IPS DF 6.9 (cell line): ENCODE measurements around the gene CRELD1.

ENCODE experiments used
- DNase-seq: peaks from one replicate; pipeline ENCODE4 v3.0.0-alpha.2; 2013; ENCODE audit warnings: low read depth, low spot score
- H3K27ac ChIP-seq: one replicate; pipeline ENCODE4 v1.5.1; 2013; ENCODE audit warnings: low read length, control low read depth
- H3K27me3 ChIP-seq: 2 replicates; pipeline ENCODE4 v1.6.1; 2013; ENCODE audit warnings: mild to moderate bottlenecking, low read length; ENCODE audit not compliant: control insufficient read depth, insufficient read depth
- H3K36me3 ChIP-seq: 2 replicates; pipeline ENCODE4 v1.6.1; 2013; ENCODE audit warnings: low read length; ENCODE audit not compliant: control insufficient read depth, insufficient read depth
- H3K4me1 ChIP-seq: 2 replicates; pipeline ENCODE4 v1.6.1; 2013; ENCODE audit warnings: low read length; ENCODE audit not compliant: control insufficient read depth, insufficient read depth
- H3K4me3 ChIP-seq: 2 replicates; pipeline ENCODE4 v1.5.1; 2013; ENCODE audit warnings: mild to moderate bottlenecking, low read length
- H3K9me3 ChIP-seq: 2 replicates; pipeline ENCODE4 v1.6.1; 2013; ENCODE audit warnings: low read length, inconsistent platforms; ENCODE audit not compliant: control insufficient read depth, insufficient read depth
- WGBS: extraction: QIAGEN DNeasy Blood & Tissue Kit; methylation state at CpG from one replicate; pipeline ENCODE4 v1.1.7; 2013; ENCODE audit warnings: mixed read lengths, missing lambda C conversion rate; ENCODE audit not compliant: insufficient read length, insufficient coverage; 5-methylcytosine and 5-hydroxymethylcytosine counted together

Gene CRELD1

DNA sequence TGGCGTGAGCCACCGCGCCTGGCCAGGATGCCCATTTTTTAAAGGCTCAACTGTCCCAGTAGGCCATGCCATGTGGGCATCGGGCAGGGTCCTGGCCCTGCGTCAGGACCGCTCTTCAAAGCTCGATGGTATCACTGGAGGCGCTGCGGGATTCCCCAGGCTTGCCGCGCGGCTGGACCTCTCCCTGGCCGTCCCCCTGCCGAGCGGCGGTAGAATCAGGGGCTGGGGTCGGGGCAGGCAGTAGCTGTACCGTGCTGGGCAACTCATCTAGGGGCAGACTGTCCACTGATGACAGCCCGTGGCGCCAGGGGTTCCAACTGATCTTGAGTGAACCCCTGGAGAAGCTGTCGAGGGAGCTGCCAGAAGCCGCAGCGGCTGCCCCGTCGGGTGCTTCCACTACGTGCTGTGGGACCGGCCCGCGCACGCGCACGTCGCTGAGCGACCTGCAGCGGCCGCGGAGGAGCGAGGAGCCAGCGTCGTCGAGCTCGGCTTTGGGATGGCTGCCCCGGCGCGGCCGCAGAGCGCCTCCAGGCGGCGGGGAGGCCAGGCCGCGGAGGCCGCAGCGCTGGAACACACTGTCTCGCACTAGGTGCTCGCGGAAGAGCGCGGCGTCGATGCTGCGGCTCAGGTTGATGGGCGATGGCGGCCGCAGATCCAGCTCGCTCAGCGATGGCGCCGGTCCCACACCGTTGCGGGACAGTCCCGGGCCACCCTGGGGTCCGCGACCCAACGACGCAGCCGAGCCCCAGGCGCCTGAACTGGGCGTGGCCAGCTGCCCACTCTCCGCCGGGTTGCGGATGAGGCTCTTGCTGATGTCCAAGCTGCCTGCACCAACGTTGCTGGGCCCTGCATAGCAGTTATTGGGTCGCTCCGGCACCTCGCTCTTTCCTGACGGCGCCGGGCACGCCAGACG is 12.7 kb downstream of the CRELD1 start:
- H3K4me3 ChIP-seq: peak overlapping the region; percentile 35; the same call in 1 of the 2 replicates
- no peaks in the 10 kb centered on the region for H3K9me3 ChIP-seq
- H3K27ac ChIP-seq: no peak overlapping the region
- no peak for DNase-seq
- WGBS: no CpG with 5 or more reads among the region's 90 CpGs
- H3K36me3 ChIP-seq: no peaks in the 10 kb centered on the region
- 0 out of 2 replicates have a peak, but pooled peaks cover 3% of the 10 kb centered on the region for H3K4me1 ChIP-seq
- no peaks in the 10 kb centered on the region for H3K27me3 ChIP-seq

DNA sequence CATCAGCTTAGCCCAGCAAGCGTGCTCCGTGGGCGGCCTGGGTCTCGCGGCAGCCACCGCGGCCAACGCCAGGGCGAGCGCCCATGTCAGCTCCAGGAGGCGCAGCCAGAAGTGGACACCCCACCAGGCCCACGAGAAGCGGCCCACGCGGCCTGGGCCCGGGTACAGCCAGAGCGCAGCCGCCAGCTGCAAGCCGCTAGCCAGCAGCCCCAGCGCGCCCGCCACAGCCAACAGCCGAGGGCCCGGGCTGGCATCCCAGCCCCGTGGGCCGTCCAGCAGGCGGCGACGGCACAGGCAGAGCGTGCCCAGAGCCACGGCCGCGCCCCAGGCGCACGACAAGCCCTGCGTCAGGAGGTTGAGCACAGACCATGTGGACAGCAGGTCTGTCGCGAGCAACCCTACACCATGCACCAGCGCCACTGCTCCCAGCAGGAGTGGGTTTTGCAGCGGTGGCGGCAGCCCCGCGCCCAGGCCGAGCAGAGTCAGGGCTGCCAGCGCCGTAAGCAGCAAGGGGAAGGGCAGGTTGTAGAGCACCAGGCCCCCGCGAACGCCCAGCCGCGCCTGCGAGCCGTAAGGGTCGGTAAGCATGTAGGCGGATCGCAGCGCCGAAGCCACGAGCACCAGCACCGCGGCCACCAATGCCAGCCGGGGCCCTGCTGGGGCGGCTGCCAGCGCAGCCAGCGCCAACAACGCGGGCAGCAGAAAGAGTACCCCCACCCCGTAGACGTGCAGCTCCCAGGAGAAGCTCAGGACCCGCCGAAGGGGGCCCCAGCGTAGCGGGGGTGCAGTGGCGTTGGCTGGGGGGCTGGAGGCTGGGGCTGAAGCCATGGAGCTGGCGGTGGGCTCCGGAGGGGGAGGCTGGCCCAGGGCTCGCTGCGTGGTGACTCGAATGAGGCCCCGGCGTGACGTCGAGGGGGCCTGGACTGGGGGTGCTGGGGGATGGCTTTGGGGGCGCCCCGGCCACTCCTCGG is 13.7 kb downstream of the CRELD1 start:
- Histone ChIP-seq H3K27me3 (no peaks in the 10 kb centered on the region), H3K9me3 (no peaks in the 10 kb centered on the region), H3K36me3 (no peaks in the 10 kb centered on the region), H3K4me1 (0 out of 2 replicates have a peak, but pooled peaks cover 3% of the 10 kb centered on the region), H3K27ac (no peak overlapping the region), H3K4me3 (peak overlapping the region; percentile 35; the same call in 1 of the 2 replicates)
- no CpG with 5 or more reads among the region's 86 CpGs for WGBS
- DNase-seq: no peak

DNA sequence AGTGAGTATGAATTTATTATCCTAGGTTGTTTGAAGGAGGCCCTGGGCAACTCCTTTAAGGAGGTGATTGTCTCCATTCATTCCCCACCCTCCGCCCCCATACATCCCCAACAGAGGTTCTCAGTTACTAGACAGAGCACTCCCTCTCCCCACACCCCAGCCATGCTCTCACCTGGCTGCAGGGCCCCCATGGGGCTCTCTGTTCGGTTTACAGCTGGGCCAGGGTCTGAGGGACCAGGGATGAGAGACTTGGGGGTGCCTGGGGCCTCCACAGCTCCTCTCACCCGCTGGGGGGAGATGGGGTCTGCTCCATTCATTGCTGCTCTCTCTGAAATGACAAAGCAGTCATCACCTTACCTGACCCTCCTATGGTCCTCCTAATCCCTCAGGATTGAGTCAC is 15.0 kb downstream of the CRELD1 start:
- Histone ChIP-seq H3K4me3 (no peak overlapping the region), H3K27me3 (no peaks in the 10 kb centered on the region), H3K36me3 (no peaks in the 10 kb centered on the region), H3K4me1 (0 out of 2 replicates have a peak, but pooled peaks cover 3% of the 10 kb centered on the region), H3K27ac (no peak overlapping the region), H3K9me3 (no peaks in the 10 kb centered on the region)
- DNase-seq: no peak
- WGBS: no CpG with 5 or more reads among the region's 3 CpGs

DNA sequence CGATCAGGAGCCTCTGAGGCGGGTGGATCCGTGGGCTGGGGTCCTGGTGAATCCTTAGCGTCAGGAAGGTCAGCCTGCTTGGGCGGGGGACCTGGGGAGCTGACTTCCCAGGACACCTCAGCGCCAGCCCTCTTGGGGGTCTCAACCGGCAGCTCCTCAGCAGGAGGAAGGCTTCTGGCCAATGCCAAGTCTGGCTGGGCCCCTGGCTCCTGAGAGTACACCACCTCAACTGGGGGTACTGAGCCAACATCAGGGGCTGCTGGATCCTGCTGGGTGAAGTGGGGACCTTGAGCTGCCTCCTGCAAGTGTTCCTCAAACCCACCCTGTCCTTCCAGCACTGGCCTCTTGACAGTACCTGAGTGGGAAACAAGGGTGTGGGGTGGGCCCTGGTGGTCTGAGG is 15.5 kb downstream of the CRELD1 start:
- no peak for DNase-seq
- H3K4me1 ChIP-seq: 0 out of 2 replicates have a peak, but pooled peaks cover 3% of the 10 kb centered on the region
- no CpG with 5 or more reads among the region's 7 CpGs for WGBS
- H3K4me3 ChIP-seq: no peak overlapping the region
- H3K27ac ChIP-seq: no peak overlapping the region
- no peaks in the 10 kb centered on the region for H3K36me3 ChIP-seq
- no peaks in the 10 kb centered on the region for H3K9me3 ChIP-seq
- no peaks in the 10 kb centered on the region for H3K27me3 ChIP-seq

DNA sequence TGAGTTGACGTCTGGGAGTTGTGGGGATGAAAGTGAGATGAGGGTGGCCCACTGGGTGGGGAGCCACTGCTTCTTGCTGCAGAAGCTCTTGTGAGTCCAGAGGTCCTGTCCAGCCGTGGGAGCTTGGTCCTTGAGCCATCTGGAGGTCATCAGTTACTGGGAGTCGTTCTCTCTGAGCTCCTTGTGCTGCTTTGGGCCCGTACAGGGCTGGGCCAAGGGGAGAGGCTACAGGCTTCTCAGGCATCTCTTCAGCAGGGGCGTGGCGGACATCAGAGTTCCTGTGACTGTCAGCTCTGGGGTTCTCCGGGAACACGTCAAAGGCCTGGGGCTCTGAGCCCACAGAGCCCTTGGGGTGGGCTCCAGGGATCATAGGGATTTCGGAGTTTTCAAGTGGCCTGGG is 16.0 kb downstream of the CRELD1 start:
- no peak overlapping the region for H3K27ac ChIP-seq
- H3K9me3 ChIP-seq: no peaks in the 10 kb centered on the region
- no CpG with 5 or more reads among the region's 9 CpGs for WGBS
- H3K27me3 ChIP-seq: no peaks in the 10 kb centered on the region
- H3K4me1 ChIP-seq: 0 out of 2 replicates have a peak, but pooled peaks cover 3% of the 10 kb centered on the region
- no peak for DNase-seq
- no peaks in the 10 kb centered on the region for H3K36me3 ChIP-seq
- H3K4me3 ChIP-seq: no peak overlapping the region

DNA sequence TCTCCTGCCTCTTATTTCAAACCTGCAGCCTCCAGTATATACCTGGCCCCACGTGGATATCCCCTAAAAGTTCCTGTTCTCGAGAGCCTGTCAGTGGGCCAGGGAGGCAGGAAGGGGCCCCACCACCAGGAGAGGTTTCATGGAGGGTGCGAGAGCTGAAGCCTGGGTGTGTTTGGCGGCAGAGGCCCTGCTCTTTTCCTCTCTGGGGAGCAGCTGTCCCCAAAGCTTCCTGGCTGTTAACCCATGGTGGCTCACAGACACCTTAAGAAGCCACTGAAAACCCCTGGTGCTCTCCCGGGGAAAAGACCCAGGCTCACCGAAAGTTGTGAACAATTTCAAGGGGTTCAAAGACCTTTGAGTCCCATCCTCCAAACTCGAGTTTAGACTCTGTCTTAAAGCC is 17.5 kb downstream of the CRELD1 start:
- DNase-seq: no peak
- Histone ChIP-seq H3K27ac (no peak overlapping the region), H3K4me3 (no peak overlapping the region; the same call in 1 of the 2 replicates)

DNA sequence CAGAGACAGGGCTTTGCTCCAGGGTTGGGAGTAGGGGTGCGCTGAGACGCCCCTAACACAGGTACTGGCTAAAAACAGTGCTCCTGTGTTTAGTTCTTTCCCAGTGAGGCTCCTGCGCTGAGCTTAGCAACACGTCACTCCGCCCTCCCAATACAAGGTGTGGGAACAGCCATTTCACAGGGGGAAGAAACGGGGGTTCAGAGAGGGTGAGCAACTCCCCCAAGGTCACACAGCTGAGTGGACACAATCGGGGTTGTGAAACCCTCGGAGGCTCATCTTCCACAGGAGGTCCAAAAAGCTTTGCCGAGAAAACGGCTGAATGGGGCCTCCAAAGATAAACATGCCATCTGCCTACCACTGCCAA is 17.9 kb downstream of the CRELD1 start:
- peak overlapping the region; percentile 91 for H3K4me3 ChIP-seq
- peaks cover 4% of the 10 kb centered on the region; the same call in 1 of the 2 replicates for H3K4me1 ChIP-seq
- H3K36me3 ChIP-seq: no peaks in the 10 kb centered on the region
- H3K27ac ChIP-seq: no peak overlapping the region
- H3K9me3 ChIP-seq: no peaks in the 10 kb centered on the region
- no peaks in the 10 kb centered on the region for H3K27me3 ChIP-seq
- WGBS: no CpG with 5 or more reads among the region's 10 CpGs
- DNase-seq: no peak

More for the DNA sequence above, 17.5 kb downstream of the CRELD1 start:
- peaks cover 4% of the 10 kb centered on the region; the same call in 1 of the 2 replicates for H3K4me1 ChIP-seq
- WGBS: no CpG with 5 or more reads among the region's 7 CpGs
- no peaks in the 10 kb centered on the region for H3K27me3 ChIP-seq
- H3K36me3 ChIP-seq: no peaks in the 10 kb centered on the region
- H3K9me3 ChIP-seq: no peaks in the 10 kb centered on the region

DNA sequence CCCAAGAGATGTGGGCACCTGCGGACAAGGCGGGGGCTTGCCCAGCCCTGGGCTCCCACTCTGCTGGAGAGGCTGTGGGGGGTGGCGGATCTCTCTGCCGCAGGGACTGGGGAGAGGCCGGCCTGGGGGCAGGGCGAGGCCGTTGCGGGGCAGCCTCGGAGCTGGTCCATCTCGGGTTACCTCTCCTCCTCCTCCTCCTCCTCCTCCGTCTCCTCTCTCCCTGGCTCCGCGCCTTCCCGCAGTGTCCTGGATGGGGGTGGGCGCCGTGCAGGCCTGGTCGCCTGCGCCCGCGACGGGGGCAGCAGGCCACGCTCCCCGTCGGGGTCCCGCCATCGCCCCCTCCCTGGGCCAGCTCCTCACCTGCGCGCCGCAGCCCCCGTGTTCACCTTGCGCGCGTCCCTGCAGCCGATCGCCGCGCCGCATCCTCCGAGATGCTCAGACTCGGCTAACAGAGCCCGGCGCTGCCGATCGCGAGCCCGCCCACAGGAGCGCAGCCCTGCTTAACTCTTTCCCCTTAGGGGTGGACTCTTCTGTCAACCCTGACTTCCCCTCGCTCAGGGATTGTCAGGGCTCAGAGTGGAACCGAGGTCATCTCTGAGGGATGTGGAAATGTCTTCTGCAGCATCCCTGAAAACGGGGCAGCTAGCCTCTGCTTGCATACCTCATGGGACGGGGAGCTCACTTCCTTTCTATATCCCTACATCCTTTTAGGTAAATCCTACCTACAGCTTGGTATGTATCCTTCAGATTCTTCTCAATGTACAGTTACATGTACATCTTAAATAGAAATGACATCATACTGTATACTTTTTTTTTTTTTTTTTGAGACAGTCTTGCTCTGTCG is 18.6 kb downstream of the CRELD1 start, which contains the start of gene PRRT3:
Gene PRRT3 (minus strand): TSS at position 447 of the 844 bp plus-strand sequence. CDS start 2,293 bp downstream, outside the sequence.
- no peak for DNase-seq
- Histone ChIP-seq H3K36me3 (no peaks in the 10 kb centered on the region), H3K27me3 (no peaks in the 10 kb centered on the region), H3K4me3 (peak within 1 kb of the TSS; percentile 91), H3K4me1 (peaks cover 3% of the 10 kb centered on the region; the same call in 1 of the 2 replicates), H3K9me3 (no peaks in the 10 kb centered on the region), H3K27ac (no peak within 1 kb of the TSS)
- no CpG with 5 or more reads among the region's 52 CpGs for WGBS

DNA sequence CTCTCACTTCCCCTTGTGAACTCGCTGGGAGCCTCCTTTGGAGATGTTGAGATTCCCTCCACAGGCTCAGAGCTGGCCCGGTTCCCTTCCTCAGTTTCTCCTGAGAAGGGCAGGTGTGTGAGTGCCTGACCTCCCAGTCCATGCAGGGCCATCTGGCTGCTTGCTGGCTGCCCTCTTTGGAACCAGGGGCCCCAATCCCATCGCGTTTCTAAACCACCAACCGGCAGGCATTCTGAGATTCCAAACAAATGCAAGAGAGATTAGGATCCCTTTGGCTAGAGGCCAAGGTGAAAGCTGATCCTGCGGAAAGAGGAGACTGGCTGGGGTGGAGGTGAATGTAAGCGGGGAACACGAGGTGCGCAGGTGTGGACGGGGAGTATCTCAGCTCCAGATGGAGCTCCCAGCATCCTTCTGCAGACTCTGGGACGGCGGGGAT is 21.5 kb downstream of the CRELD1 start:
- no peak overlapping the region for H3K4me3 ChIP-seq
- no peaks in the 10 kb centered on the region for H3K36me3 ChIP-seq
- WGBS: no CpG with 5 or more reads among the region's 12 CpGs
- H3K4me1 ChIP-seq: peaks cover 1% of the 10 kb centered on the region; the same call in 1 of the 2 replicates
- H3K27me3 ChIP-seq: no peaks in the 10 kb centered on the region
- no peak overlapping the region for H3K27ac ChIP-seq
- DNase-seq: peak; percentile 25
- no peaks in the 10 kb centered on the region for H3K9me3 ChIP-seq
